ENCODE measurements around the gene HEMGN.

- TF ChIP-seq SMAD9 (CRISPR knock-in tag; IDR thresholded peaks at IDR 0.05) (no peak), MXI1 (IDR thresholded peaks at IDR 0.05; ENCODE audit: borderline replicate concordance, low read depth, low read length) (no peak; the same call in 2 of the 3 replicates), ZZZ3 (CRISPR knock-in tag; IDR thresholded peaks at IDR 0.05; ENCODE audit: borderline replicate concordance) (no peak), SP140L (CRISPR knock-in tag; IDR thresholded peaks at IDR 0.05; ENCODE audit: borderline replicate concordance) (no peak), ZNF740 (CRISPR knock-in tag; IDR thresholded peaks at IDR 0.05) (no peak), CREB3 (CRISPR knock-in tag; IDR thresholded peaks at IDR 0.05) (no peak), KDM1A (CRISPR knock-in tag; IDR thresholded peaks at IDR 0.05) (no peak), XRCC5 (optimal IDR thresholded peaks at IDR 0.05; ENCODE audit: low read length) (peak; percentile 40), RELA (CRISPR knock-in tag; IDR thresholded peaks at IDR 0.05) (no peak), REST (IDR thresholded peaks at IDR 0.05; ENCODE audit: borderline replicate concordance in 1 of 2, low read depth in 1 of 2, low read length in 2 of 2) (no peak), RNF2 (conservative IDR thresholded peaks at IDR 0.05; ENCODE audit: low read depth) (no peak)
Observed at GRCh38 chr9:97923529-97924108, 14.4 kb downstream of the HEMGN start.
